ENCODE data around the gene RAP2C.

RAP2C gene

GRCh38 chrX:132216806-132217202 lies 2.4 kb downstream of the RAP2C start:
- Mint-ChIP-seq H3K27me3 (no peaks in the 10 kb centered on the region), H3K9me3 (no peaks in the 10 kb centered on the region), H3K4me3 (peak overlapping the region; percentile 79), H3K4me1 (ENCODE audit: low read depth) (peaks cover 17% of the 10 kb centered on the region), H3K27ac (peak overlapping the region; percentile 90), H3K36me3 (ENCODE audit: low read depth) (peaks cover 21% of the 10 kb centered on the region)
- intact Hi-C loops (cut with micrococcal nuclease) = loop anchor here (2.0 to 5.0 kb wide), 3 partner anchors 195 to 400 kb away; partner anchors contain the start of gene STK26

GRCh38 chrX:132216283-132216682 lies 3.0 kb downstream of the RAP2C start:
- H3K27ac Mint-ChIP-seq = peak overlapping the region; percentile 90
- H3K27me3 Mint-ChIP-seq = no peaks in the 10 kb centered on the region
- intact Hi-C loops (cut with micrococcal nuclease) = loop anchor here (2.0 to 5.0 kb wide), 3 partner anchors 194 to 399 kb away; partner anchors contain the start of gene STK26
- peak overlapping the region; percentile 79 for H3K4me3 Mint-ChIP-seq
- H3K9me3 Mint-ChIP-seq = no peaks in the 10 kb centered on the region
- peaks cover 21% of the 10 kb centered on the region for H3K4me1 Mint-ChIP-seq (ENCODE audit: low read depth)
- H3K36me3 Mint-ChIP-seq (ENCODE audit: low read depth) = peaks cover 27% of the 10 kb centered on the region

DNA sequence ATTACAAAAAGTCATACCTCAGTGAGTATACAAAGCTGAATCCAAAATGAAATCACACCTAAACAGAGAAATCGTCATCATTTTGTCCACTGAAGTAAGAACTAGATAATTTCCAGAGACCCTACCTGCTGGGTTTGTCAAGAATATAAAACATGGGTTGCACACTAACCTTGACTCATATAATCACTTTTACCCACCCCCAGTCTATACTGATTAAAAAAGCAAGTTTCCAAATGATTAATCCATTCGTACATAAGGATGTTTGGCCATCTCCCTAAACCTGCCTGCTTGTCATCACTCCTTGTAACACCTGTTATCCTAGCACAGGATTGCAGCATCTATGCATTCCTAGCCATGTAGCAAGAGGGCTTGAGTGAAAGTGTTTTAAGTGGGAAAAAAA lies 4.7 kb downstream of the RAP2C start:
- Mint-ChIP-seq H3K4me1 (ENCODE audit: low read depth) (peaks cover 28% of the 10 kb centered on the region), H3K27me3 (no peaks in the 10 kb centered on the region), H3K9me3 (no peaks in the 10 kb centered on the region), H3K36me3 (ENCODE audit: low read depth) (peaks cover 38% of the 10 kb centered on the region), H3K27ac (no peak overlapping the region), H3K4me3 (no peak overlapping the region)
- intact Hi-C loops (cut with micrococcal nuclease) = no loop called here

- H3K4me1 Mint-ChIP-seq (ENCODE audit: low read depth) = peaks cover 24% of the 10 kb centered on the region
- intact Hi-C loops (cut with micrococcal nuclease) = no loop called here
- no peak overlapping the region for H3K27ac Mint-ChIP-seq
- no peak overlapping the region for H3K4me3 Mint-ChIP-seq
- peaks cover 39% of the 10 kb centered on the region for H3K36me3 Mint-ChIP-seq (ENCODE audit: low read depth)
- no peaks in the 10 kb centered on the region for H3K27me3 Mint-ChIP-seq
- H3K9me3 Mint-ChIP-seq = no peaks in the 10 kb centered on the region
These were observed 9.7 kb downstream of the RAP2C start for GRCh38 chrX:132209527-132209926.

DNA sequence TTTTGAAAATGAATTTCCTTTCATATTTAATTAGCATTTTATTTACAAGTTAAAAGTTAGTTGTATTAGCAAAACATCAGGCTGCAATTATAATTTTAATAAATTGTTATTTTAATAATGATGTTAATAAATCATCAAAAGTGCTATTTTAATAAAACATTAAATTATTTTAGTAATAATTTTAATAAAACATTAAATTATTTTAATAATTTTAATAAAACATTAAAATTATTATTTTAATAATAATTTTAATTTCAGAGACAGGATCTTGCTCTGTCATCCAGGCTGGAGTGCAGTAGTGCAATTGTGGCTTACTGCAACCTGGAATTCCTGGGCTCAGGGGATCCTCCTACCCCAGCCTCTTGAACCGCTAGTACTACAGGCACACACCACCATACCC lies 10.8 kb downstream of the RAP2C start:
- intact Hi-C loops (cut with micrococcal nuclease) = no loop called here
- peaks cover 18% of the 10 kb centered on the region for H3K4me1 Mint-ChIP-seq (ENCODE audit: low read depth)
- H3K27me3 Mint-ChIP-seq = no peaks in the 10 kb centered on the region
- no peaks in the 10 kb centered on the region for H3K9me3 Mint-ChIP-seq
- H3K36me3 Mint-ChIP-seq (ENCODE audit: low read depth) = peaks cover 35% of the 10 kb centered on the region
- no peak overlapping the region for H3K4me3 Mint-ChIP-seq
- no peak overlapping the region for H3K27ac Mint-ChIP-seq

- H3K9me3 Mint-ChIP-seq = no peaks in the 10 kb centered on the region
- no peak overlapping the region for H3K4me3 Mint-ChIP-seq
- H3K27me3 Mint-ChIP-seq = no peaks in the 10 kb centered on the region
- H3K4me1 Mint-ChIP-seq (ENCODE audit: low read depth) = peaks cover 18% of the 10 kb centered on the region
- peaks cover 39% of the 10 kb centered on the region for H3K36me3 Mint-ChIP-seq (ENCODE audit: low read depth)
- no peak overlapping the region for H3K27ac Mint-ChIP-seq
- intact Hi-C loops (cut with micrococcal nuclease) = no loop called here
These were observed 11.3 kb downstream of the RAP2C start for GRCh38 chrX:132207996-132208395.

GRCh38 chrX:132206259-132206658 lies 13.0 kb downstream of the RAP2C start:
- no peak overlapping the region for H3K27ac Mint-ChIP-seq
- no peak overlapping the region for H3K4me3 Mint-ChIP-seq
- peaks cover 14% of the 10 kb centered on the region for H3K4me1 Mint-ChIP-seq (ENCODE audit: low read depth)
- peaks cover 32% of the 10 kb centered on the region for H3K36me3 Mint-ChIP-seq (ENCODE audit: low read depth)
- H3K9me3 Mint-ChIP-seq = no peaks in the 10 kb centered on the region
- intact Hi-C loops (cut with micrococcal nuclease) = no loop called here
- H3K27me3 Mint-ChIP-seq = no peaks in the 10 kb centered on the region

GRCh38 chrX:132204629-132205028 lies 14.6 kb downstream of the RAP2C start:
- Mint-ChIP-seq H3K4me1 (ENCODE audit: low read depth) (peaks cover 5% of the 10 kb centered on the region), H3K27ac (no peak overlapping the region), H3K36me3 (ENCODE audit: low read depth) (peaks cover 22% of the 10 kb centered on the region), H3K9me3 (no peaks in the 10 kb centered on the region), H3K4me3 (no peak overlapping the region), H3K27me3 (no peaks in the 10 kb centered on the region)
- intact Hi-C loops (cut with micrococcal nuclease) = no loop called here

- Mint-ChIP-seq H3K4me3 (no peak overlapping the region), H3K9me3 (no peaks in the 10 kb centered on the region), H3K27me3 (no peaks in the 10 kb centered on the region), H3K36me3 (ENCODE audit: low read depth) (peaks cover 15% of the 10 kb centered on the region), H3K4me1 (ENCODE audit: low read depth) (peaks cover 19% of the 10 kb centered on the region), H3K27ac (no peak overlapping the region)
- intact Hi-C loops (cut with micrococcal nuclease) = no loop called here
These were observed 18.3 kb downstream of the RAP2C start for GRCh38 chrX:132200976-132201375.

DNA sequence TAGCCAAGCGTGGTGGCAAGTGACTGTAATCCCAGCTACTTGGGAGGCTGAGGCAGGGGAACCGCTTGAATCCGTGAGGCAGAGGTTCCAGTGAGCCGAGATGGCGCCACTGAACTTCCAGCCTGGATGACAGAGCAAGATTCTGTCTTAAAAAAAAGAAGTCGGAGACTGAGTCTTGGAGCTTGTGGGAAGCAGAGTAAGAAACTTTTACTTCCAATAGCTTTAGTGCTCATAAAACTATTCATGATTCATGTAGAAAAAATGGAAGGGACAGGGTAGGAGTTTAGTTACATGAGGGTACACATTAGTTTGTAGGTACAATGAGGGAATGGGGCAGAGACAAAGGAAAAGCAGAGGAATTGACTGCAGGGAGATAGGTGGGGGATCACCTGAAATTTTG lies 19.3 kb downstream of the RAP2C start:
- no peaks in the 10 kb centered on the region for H3K9me3 Mint-ChIP-seq
- intact Hi-C loops (cut with micrococcal nuclease) = no loop called here
- no peaks in the 10 kb centered on the region for H3K27me3 Mint-ChIP-seq
- H3K4me3 Mint-ChIP-seq = no peak overlapping the region
- peaks cover 16% of the 10 kb centered on the region for H3K4me1 Mint-ChIP-seq (ENCODE audit: low read depth)
- peaks cover 8% of the 10 kb centered on the region for H3K36me3 Mint-ChIP-seq (ENCODE audit: low read depth)
- no peak overlapping the region for H3K27ac Mint-ChIP-seq

GRCh38 chrX:132193872-132194574 lies 25.2 kb downstream of the RAP2C start:
- intact Hi-C loops (cut with micrococcal nuclease) = no loop called here
- Mint-ChIP-seq H3K4me3 (no peak overlapping the region), H3K27me3 (no peaks in the 10 kb centered on the region), H3K27ac (no peak overlapping the region), H3K4me1 (ENCODE audit: low read depth) (peaks cover 16% of the 10 kb centered on the region), H3K9me3 (no peaks in the 10 kb centered on the region), H3K36me3 (ENCODE audit: low read depth) (no peaks in the 10 kb centered on the region)

- intact Hi-C loops (cut with micrococcal nuclease) = no loop called here
- no peaks in the 10 kb centered on the region for H3K27me3 Mint-ChIP-seq
- H3K4me1 Mint-ChIP-seq (ENCODE audit: low read depth) = peaks cover 6% of the 10 kb centered on the region
- no peaks in the 10 kb centered on the region for H3K9me3 Mint-ChIP-seq
- H3K27ac Mint-ChIP-seq = no peak overlapping the region
- no peaks in the 10 kb centered on the region for H3K36me3 Mint-ChIP-seq (ENCODE audit: low read depth)
- no peak overlapping the region for H3K4me3 Mint-ChIP-seq
These were observed 27.3 kb downstream of the RAP2C start for GRCh38 chrX:132191938-132192337.

DNA sequence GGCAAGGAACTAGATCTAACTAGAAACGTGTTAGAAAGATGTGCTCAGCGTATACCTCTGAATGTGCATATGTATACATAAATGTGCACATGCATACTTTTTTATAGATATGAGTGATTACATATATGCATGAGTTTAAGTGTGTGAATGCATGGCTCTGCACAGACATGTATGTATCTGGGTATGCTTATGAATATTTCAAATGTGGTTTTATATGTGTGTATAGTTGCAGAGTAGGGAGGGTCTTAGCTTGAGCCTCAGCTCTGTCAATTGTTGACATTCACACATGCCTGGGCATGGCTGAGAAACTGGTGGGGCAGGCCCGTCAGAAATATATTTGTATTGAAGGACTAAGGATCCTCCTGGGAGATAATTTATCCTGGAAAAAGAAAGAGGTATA lies 31.1 kb downstream of the RAP2C start:
- intact Hi-C loops (cut with micrococcal nuclease) = no loop called here
- Mint-ChIP-seq H3K27ac (no peak overlapping the region), H3K27me3 (no peaks in the 10 kb centered on the region), H3K9me3 (no peaks in the 10 kb centered on the region), H3K4me3 (no peak overlapping the region), H3K4me1 (ENCODE audit: low read depth) (no peaks in the 10 kb centered on the region), H3K36me3 (ENCODE audit: low read depth) (no peaks in the 10 kb centered on the region)

DNA sequence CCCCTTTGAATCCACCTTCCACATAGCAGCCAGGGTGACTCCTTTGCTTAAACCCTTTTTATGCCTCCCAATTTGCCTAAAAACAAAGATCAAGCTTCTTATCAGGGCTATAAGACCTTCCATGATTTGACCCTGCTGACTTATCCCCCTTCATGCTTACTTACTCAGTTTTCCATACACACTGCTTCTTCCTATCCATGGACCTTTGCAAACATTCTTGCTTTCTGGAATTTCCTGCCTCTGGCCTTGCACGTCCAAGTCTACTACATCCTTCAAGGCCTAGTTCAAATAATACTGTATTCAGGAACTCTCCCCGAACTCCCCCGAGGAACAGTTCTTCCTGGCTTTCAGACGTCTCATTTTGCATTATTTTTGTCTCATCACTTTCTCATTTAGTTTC lies 31.8 kb downstream of the RAP2C start:
- no peaks in the 10 kb centered on the region for H3K4me1 Mint-ChIP-seq (ENCODE audit: low read depth)
- no peak overlapping the region for H3K27ac Mint-ChIP-seq
- no peaks in the 10 kb centered on the region for H3K9me3 Mint-ChIP-seq
- intact Hi-C loops (cut with micrococcal nuclease) = no loop called here
- no peaks in the 10 kb centered on the region for H3K36me3 Mint-ChIP-seq (ENCODE audit: low read depth)
- no peak overlapping the region for H3K4me3 Mint-ChIP-seq
- H3K27me3 Mint-ChIP-seq = peaks cover under 1% of the 10 kb centered on the region

- intact Hi-C loops (cut with micrococcal nuclease) = no loop called here
- H3K27me3 Mint-ChIP-seq = peaks cover 2% of the 10 kb centered on the region
These were observed 34.4 kb downstream of the RAP2C start for GRCh38 chrX:132184871-132185270.

More at GRCh38 chrX:132184871-132185270, 34.4 kb downstream of the RAP2C start:
- H3K9me3 Mint-ChIP-seq = no peaks in the 10 kb centered on the region
- H3K36me3 Mint-ChIP-seq (ENCODE audit: low read depth) = no peaks in the 10 kb centered on the region
- H3K27ac Mint-ChIP-seq = no peak overlapping the region
- no peak overlapping the region for H3K4me3 Mint-ChIP-seq
- no peaks in the 10 kb centered on the region for H3K4me1 Mint-ChIP-seq (ENCODE audit: low read depth)
